Heart left ventricle (tissue), 16 donors: ENCODE data around the gene DCDC1. TPM values are rescaled to one million over a fixed set of nuclear protein-coding genes. Genes with fewer than 3 reads are reported as not detected.

Experiments used
- ATAC-seq, 4 donors: fragments of 200-7000 bp; cut with Tn5 transposase; one replicate each; pipeline ENCODE4 v1.9.1; 2020 to 2022; ENCODE audit warnings: moderate library complexity in 4 of 4, mild to moderate bottlenecking in 3 of 4, moderate number of reproducible peaks in 1 of 4
- DNase-seq, 5 donors: peaks; one replicate each; pipeline ENCODE4 v3.0.0-alpha.2; 2020
- H3K27ac ChIP-seq, 12 donors: fragments of 200-600 bp; sonication (generic) in 4 of 12; one replicate each; pipeline versions ENCODE4 v1.5.0 to v1.8.0; 2016 to 2022; ENCODE audit warnings: mild to moderate bottlenecking in 2 of 12
- H3K27me3 ChIP-seq, 9 donors: fragments of 200-600 bp; sonication (generic) in 2 of 9; one replicate each; pipeline versions ENCODE4 v1.5.1 to v1.8.0; 2016 to 2022; ENCODE audit warnings: mild to moderate bottlenecking in 3 of 9
- H3K36me3 ChIP-seq, 9 donors: fragments of 200-600 bp; sonication (generic) in 2 of 9; one replicate each; pipeline versions ENCODE4 v1.5.0 to v1.8.0; 2018 to 2022; ENCODE audit warnings: mild to moderate bottlenecking in 2 of 9
- H3K4me1 ChIP-seq, 12 donors: fragments of 200-600 bp; sonication (generic) in 4 of 12; one replicate each; pipeline versions ENCODE4 v1.5.0 to v1.8.0; 2016 to 2022; ENCODE audit warnings: mild to moderate bottlenecking in 3 of 12
- H3K4me3 ChIP-seq, 12 donors: fragments of 200-600 bp; sonication (generic) in 4 of 12; one replicate each; pipeline versions ENCODE4 v1.5.0 to v1.8.0; 2017 to 2022; ENCODE audit warnings: mild to moderate bottlenecking in 9 of 12, moderate library complexity in 4 of 12
- H3K9me3 ChIP-seq, 12 donors: fragments of 200-600 bp; sonication (generic) in 4 of 12; one replicate each; pipeline versions ENCODE4 v1.5.0 to v1.8.0; 2016 to 2022; ENCODE audit warnings: mild to moderate bottlenecking in 1 of 12
- POLR2A ChIP-seq, 2 donors: fragments of 450-650 bp; IDR thresholded peaks; one replicate each; pipeline ENCODE4 v1.6.1; 2017; ENCODE audit warnings: antibody characterized with exemption in 2 of 2, mild to moderate bottlenecking in 2 of 2, moderate library complexity in 2 of 2
- WGBS, 4 donors: extraction: QIAGEN DNeasy Blood & Tissue Kit in 2 of 4; methylation state at CpG; one replicate each; pipeline versions ENCODE4 v1.1.5 to v1.1.7; 2013 to 2018; 5-methylcytosine and 5-hydroxymethylcytosine counted together
- intact Hi-C, 10 donors: fragments of 100-400 bp; cut with DNase I; formaldehyde crosslinking; loops; one replicate each; pipeline versions ENCODE4 v1.11.1 to v1.14.2; 2022
- polyA plus RNA-seq, 2 donors: library from polyadenylated mRNA; stranded (reverse); fragments of 200-250 nt; gene quantifications; one replicate each; pipeline ENCODE4 v1.2.3, GENCODE V29; 2013
- total RNA-seq, 9 donors: library from RNA; depleted of rRNA in 2 of 9; stranded (reverse); fragments of >200 nt in 2 of 9; fragmentation: NEBNext Ultra II Directional in 3 of 9; extraction: Animal tissue kit (Norgen Biotek cat#: 25700) in 3 of 9; gene quantifications; one replicate each; pipeline versions ENCODE4 v1.1.0 to v1.2.4, GENCODE V29; 2016 to 2023
- TF ChIP-seq, protein P1 (sequence below), 12 donors: fragments of 200-600 bp; sonication (generic) in 4 of 12; IDR thresholded peaks; one replicate each; pipeline versions ENCODE4 v1.5.0 to v1.8.0; 2018 to 2022; ENCODE audit warnings: antibody characterized with exemption in 12 of 12, mild to moderate bottlenecking in 5 of 12
- donor health status: ischemic (EF 13 %, LVEDD 7.1; RV severe dilation, severe dysfunction).
- donor health status: healthy with polysubstance abuse.
- donor health status: DM: no; HTN: yes; CAD: no.
- donor health status: DM: no; HTN: no; CAD: no.
- donor health status: ischemic (EF 25% LVEDD 6.9; RV normal size, moderate dysfunction).
- donor health status: ischemic (EF 25% LVEDD 5.7; RV mildly dilated, moderate dysfunction).
- donor health status: healthy.
- donor health status: DM: yes; HTN: yes; CAD: no.
- donor health status: ischemic (EF 35%, LVEDD 5.7; RV mildly dilated, moderate dysfunction).
- donor health status: nonischemic (EF 11% LVEDD 7.7; RV severe dilation, severe dysfunction).
- donor health status: DM: yes; HTN: yes; CAD: no.
- donor health status: PGD.
- donor health status: ischemic (EF 29% LVEDD 5.4; RV normal size, mild dysfunction).
- donor health status: nonischemic (EF 23%, LVEDD 6.1; RV moderate dilation, normal function).

DCDC1 gene
- total and polyA plus RNA-seq, 11 donors: 0.07 to 1.0 (median 0.12) TPM; not detected in 7

DNA sequence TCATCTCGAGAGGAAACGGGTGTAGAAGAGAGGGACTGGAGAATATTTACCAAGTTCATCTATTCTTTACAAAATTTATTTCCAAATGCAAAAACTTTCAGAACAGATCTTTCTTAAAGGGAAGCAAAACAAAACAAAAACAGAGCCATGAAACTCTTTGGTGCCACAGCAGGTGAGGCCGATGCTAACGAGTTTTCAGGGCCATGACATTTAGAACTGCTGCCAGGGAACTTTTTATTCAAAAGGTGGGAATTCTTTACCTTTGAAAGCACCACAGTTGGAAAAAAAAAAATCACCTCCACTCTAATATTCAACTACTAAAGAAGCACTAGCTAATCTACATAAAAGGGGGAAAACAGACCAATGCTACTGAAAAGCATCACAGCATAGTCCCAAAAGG lies 230.1 kb downstream of the DCDC1 start:
- H3K4me1 ChIP-seq: no peaks in the 10 kb centered on the region
- DNase-seq: no peak
- H3K4me3 ChIP-seq: no peak overlapping the region
- H3K36me3 ChIP-seq: no peaks in the 10 kb centered on the region
- no peaks in the 10 kb centered on the region for H3K9me3 ChIP-seq
- peaks cover 0 to 4% (median 0%) of the 10 kb centered on the region in 9 donors for H3K27me3 ChIP-seq
- TF ChIP-seq, protein P1, sequence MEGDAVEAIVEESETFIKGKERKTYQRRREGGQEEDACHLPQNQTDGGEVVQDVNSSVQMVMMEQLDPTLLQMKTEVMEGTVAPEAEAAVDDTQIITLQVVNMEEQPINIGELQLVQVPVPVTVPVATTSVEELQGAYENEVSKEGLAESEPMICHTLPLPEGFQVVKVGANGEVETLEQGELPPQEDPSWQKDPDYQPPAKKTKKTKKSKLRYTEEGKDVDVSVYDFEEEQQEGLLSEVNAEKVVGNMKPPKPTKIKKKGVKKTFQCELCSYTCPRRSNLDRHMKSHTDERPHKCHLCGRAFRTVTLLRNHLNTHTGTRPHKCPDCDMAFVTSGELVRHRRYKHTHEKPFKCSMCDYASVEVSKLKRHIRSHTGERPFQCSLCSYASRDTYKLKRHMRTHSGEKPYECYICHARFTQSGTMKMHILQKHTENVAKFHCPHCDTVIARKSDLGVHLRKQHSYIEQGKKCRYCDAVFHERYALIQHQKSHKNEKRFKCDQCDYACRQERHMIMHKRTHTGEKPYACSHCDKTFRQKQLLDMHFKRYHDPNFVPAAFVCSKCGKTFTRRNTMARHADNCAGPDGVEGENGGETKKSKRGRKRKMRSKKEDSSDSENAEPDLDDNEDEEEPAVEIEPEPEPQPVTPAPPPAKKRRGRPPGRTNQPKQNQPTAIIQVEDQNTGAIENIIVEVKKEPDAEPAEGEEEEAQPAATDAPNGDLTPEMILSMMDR (IDR thresholded peaks at IDR 0.05): no peak
- TF ChIP-seq POLR2A (IDR thresholded peaks at IDR 0.05): no peak
- WGBS, 4 donors: 29 to 40% (median 34%) methylated on average over 4 of the region's 4 CpGs
- no peak for ATAC-seq
- H3K27ac ChIP-seq: no peak overlapping the region
- intact Hi-C loops: no loop called here

DNA sequence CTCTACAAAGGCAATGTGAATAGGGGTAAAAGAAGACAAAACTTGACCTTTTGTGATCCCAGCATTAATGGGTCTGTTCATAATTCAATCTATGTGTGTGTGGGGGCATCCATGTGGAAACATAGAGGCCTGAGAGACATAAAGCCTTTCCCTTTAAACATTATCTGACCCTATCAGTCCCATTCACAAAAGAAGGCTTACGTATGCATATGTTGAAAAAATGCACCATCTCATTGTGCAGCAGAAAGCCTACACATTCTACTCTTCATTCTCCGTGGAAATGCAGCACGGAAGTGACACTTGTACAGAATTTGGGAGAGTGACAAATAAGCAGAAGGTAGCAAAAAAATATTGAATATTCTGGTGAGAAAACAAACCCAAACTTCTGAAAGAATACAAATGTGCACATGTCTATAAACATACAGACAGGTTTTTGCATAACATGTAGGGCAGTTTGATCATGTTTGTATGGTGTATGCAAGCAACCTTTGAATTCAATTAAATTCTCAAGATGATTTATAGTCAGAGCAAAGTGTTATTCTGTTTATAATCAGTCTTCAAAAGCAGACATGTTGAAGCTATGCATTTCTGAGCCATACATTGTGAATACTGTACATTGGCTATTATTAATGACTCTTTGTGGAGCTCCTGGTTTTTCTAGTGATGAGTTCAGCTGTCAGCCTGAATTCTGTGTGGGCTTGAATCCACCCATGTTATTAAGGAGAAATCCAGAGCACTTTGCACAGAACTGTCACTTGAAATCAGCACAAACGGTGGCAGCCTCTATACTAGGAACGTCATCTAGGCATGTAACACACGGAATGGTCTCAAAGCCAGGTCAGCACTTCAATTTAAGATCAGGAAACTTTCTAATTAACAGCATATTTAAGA lies 236.8 kb downstream of the DCDC1 start:
- Histone ChIP-seq H3K36me3 (no peaks in the 10 kb centered on the region), H3K9me3 (no peaks in the 10 kb centered on the region), H3K4me3 (no peak overlapping the region), H3K4me1 (no peaks in the 10 kb centered on the region), H3K27me3 (no peaks in the 10 kb centered on the region), H3K27ac (no peak overlapping the region)
- intact Hi-C loops: no loop called here
- WGBS, 4 donors: 63 to 70% (median 69%) methylated on average over 6 of the region's 6 CpGs
- ATAC-seq: no peak
- no peak for DNase-seq
- TF ChIP-seq POLR2A (IDR thresholded peaks at IDR 0.05): no peak
- TF ChIP-seq, protein P1 (IDR thresholded peaks at IDR 0.05): no peak

DNA sequence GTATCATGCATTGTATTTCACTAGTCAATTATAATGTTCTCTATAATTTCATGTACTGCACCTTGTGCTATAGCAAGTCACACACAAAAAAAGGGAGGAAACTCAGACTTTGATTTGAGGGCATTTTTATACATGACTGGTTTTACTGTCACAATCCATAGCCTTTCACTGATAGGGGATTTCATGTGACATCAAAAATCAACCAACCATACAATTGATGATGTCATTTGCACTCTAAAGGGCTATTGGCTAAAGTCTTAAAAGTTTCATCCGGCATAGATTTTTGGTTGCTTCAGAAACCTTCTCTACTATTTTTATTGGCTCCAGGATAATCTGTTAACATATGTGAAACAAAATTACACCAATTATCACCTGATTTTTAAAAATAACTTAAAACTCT lies 237.8 kb downstream of the DCDC1 start:
- TF ChIP-seq, protein P1 (IDR thresholded peaks at IDR 0.05): no peak
- no peak for TF ChIP-seq POLR2A (IDR thresholded peaks at IDR 0.05)
- ATAC-seq: no peak
- intact Hi-C loops: no loop called here
- Histone ChIP-seq H3K9me3 (no peaks in the 10 kb centered on the region), H3K4me3 (no peak overlapping the region), H3K36me3 (no peaks in the 10 kb centered on the region), H3K4me1 (no peaks in the 10 kb centered on the region), H3K27me3 (no peaks in the 10 kb centered on the region), H3K27ac (no peak overlapping the region)
- DNase-seq: no peak
- whole genome bisulfite sequencing, 4 donors: 3 to 54% (median 46%) methylated on average over 1 of the region's 1 CpG

DNA sequence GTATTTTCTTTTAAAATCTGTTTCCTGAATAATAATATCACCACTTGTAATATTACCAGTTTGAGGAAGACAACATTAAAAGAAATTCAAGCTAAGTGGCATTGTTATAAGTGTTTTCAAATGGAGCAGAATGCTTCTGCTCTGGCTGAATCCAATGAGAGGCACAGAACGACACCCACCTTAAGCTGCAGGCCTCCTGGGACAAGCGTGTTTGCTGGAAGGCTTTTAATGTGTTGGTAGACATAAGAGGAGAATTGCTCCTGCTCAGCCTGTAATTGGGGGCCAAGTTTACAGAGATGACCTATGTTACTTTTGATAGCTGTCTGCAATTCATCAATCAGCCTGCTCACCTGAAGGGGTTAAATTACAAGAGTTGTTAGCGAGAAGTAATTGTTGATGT lies 242.2 kb downstream of the DCDC1 start:
- ATAC-seq: no peak
- intact Hi-C loops: no loop called here

More for the DNA sequence above, 242.2 kb downstream of the DCDC1 start:
- 38 to 48% (median 43%) methylated on average over 3 of the region's 3 CpGs for WGBS, 4 donors
- peaks cover 0 to 15% (median 0%) of the 10 kb centered on the region in 12 donors for H3K9me3 ChIP-seq
- TF ChIP-seq, protein P1 (IDR thresholded peaks at IDR 0.05): no peak
- TF ChIP-seq POLR2A (IDR thresholded peaks at IDR 0.05): no peak
- no peak overlapping the region for H3K4me3 ChIP-seq
- H3K27ac ChIP-seq: no peak overlapping the region
- DNase-seq: no peak
- no peaks in the 10 kb centered on the region for H3K36me3 ChIP-seq
- H3K4me1 ChIP-seq: no peaks in the 10 kb centered on the region
- H3K27me3 ChIP-seq: no peaks in the 10 kb centered on the region
